SKM-1 (cell line): ENCODE data around the gene STIMATE.

Experiments
- DNase-seq: peaks from one replicate; lab custom pipeline; 2025; ENCODE audit not compliant: unreplicated experiment; lab: John Stamatoyannopoulos, UW

Gene STIMATE

DNA sequence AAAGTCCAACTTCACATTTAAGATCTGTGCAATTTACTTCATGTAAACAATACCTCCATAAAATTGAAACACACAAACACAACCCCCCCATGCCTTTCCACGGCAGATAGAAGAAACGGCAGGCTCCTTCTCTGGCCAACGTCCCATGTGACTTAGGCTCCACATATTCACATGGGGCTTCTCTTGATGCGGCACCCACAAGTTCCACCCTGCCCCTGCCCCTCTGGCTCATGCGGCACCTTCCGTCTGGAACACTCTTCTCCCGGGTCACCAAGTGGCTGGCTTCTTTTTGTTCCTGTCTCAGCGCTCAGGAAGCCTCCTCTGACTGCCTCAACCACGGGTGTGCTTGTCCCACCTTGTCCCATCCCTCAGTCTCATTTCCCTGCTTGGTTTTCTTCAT lies 25.6 kb downstream of the STIMATE start:
- DNase-seq: no peak

DNA sequence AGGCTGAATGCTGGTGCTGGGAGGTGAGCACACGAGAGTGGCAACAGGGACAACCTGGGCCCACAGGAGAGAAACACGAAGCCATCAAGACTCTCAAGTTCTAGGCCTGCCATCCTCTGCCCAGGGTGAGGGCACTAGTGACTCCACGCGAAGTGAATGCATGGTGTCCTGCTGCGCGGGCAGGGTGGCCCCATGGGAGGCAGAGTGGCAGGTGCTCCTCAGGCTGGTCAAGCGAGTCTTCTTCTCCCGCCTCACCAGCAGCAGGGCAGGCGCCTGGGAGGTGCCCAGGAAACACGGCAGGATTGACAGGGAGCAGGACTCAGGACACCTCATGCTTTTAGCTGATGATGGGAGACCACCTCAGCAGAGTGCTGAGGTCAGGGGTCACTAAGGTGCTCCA lies 26.9 kb downstream of the STIMATE start:
- no peak for DNase-seq

DNA sequence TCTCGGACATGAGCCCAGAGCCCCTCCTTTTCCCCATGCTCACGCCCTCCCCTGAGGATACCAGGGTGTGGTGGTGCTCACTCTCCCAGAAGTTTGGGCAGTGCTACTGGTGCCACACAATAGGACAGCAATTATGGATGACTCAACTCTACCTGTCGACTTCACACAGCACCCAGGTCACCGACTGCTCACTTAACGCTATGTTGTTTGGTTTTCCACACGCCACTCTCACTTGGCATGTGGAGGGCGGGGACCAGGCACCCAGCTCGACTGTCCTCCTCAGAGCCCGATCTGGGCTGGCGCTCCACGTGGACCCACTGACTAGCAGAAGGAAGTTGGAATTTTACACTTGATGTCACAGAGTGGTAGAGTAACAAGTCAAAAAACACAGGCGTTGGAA lies 30.9 kb downstream of the STIMATE start:
- no peak for DNase-seq

DNA sequence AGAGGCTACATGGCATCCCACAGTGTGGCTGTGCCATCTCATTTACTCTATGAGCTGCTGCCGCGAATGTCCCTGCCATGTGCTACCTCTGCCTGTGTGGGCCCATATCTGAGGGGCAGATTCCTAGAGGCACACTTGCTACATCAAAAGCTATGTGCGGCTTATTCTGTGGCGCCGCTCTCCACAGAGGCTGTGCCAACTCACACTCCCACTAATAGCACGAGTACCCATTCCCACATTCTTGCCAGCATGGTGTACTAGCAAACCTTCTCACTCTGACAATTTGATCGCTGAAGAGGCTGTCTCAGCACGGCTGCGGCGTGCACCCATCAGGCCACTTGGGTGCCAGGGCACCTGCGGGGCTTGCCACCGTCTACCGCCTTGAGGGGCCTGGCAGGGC lies 31.4 kb downstream of the STIMATE start:
- no peak for DNase-seq

DNA sequence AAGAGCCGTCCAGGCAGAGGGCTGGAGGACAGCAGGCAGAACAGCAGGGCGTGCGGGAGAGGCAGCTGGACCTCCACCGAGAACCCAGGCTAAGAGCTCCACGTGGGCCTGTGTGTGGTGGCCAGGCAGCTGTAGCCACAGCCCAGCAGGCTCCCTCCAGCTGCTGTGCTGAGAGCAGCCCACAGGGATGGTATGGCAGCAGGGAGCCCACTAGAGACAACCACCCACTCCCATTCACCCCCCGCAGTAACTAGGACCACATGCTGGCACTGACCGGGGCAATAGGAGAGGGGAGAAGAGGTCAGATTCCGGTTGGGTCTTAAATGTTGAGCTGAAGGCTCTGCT lies 37.0 kb downstream of the STIMATE start:
- DNase-seq: no peak

DNA sequence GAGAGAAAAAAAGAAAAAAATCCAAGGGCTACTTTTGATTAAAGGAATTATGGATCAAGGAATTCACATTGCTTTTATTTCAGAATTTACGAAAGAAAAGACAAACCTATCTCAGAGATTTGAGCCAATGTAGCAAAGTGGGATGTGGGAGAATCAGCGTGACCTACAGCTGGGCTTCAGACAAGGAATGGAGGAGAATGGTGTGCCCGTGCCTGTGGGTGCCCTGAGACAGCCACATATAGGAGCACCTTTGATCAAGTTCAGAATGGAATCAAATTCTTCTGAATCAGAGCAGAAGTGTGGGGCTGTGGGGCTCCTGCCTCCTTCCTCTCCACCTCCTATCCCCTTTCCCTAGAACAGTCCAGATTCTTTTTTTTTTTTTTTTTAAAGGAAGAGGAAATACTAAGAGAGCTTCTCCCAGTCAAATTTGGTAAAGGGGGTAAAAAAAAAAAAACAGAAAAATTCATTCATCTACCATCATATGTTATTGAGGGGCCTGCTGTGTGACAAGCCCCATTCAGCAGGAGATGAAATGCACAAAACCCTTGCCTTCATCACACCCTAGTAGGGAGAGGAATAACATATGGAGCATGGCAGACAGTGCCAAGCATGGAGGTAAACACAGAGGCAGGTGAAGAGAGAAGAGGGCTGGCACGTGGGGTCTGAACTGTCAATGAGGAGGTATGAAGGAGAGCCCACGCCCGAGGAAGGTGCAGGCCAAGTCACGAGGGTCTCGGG lies 37.5 kb downstream of the STIMATE start:
- no peak for DNase-seq

DNA sequence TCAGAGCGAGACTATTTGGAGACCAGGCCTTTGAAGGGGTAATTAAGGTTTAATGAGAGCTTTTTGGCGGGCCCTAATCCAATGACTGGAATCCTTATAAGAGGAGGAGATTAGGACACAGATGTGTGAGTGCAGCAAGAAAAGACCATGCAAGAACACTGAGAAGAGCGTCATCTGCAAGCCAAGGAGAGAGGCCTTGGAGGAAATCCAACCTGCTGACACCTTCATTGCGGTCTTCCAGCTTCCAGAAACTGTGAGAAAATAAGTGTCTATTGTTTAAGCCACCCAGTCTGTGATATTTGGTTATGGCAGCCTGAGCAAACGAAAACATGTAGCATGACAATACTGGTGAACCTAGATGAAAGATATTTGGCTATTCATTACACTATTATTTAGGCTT lies 39.5 kb downstream of the STIMATE start:
- DNase-seq: no peak

DNA sequence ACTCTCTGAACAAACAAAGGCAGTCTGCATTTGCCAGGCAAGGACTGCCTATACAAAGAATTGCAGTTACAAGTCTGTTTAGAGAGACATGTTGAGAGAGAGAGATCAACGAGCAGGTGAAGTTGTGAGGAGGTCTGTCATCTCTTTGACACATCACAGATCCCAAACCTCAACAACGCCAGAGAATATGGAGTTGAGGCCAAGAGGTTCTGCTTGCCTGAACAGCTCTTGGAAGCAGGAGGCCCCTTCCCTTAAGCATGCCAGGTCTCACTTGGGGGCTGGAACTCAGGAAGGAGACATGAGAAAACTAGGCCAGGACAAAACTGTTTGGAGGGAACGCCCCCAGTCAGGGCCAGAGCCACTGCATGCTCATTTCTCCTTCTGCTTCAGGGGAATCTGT lies 40.2 kb downstream of the STIMATE start:
- no peak for DNase-seq

DNA sequence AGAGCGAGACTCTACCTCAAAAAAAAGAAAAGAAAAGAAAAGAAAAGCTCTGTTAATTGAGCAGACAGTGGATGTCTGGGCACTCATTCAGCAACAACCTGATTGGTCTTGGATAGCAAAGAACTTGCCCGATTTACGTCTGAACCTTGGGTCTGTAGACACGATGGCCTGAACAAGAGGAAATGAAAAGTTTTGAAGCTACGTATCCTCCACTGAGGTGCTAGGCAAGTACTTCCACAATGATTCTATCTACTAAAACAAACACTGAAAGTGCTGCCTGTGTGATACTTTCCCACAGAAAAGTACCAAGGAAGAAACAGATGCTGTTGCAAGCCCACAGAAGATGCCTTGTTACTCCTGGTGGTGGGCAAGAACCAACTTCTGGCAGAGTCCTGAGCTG lies 40.7 kb downstream of the STIMATE start:
- no peak for DNase-seq

DNA sequence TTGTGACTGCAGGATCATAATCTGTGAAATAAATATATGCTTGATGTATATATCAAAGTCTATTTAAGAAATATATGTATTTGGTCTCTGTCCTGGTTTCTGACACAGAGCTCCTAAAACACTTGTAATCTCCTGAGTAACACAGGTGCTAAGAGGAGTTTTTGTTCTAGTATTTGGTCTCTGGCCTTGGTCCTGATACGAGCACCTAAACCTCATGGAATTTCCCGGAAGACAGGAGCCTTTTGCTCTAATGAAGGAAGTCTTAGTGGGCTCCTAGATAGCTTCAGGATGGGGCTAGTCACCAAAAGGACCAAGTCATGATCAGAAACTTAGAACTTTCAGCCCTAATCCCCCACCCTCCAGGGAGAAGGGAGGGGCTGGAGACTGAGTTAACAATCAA lies 43.3 kb downstream of the STIMATE start:
- no peak for DNase-seq

DNA sequence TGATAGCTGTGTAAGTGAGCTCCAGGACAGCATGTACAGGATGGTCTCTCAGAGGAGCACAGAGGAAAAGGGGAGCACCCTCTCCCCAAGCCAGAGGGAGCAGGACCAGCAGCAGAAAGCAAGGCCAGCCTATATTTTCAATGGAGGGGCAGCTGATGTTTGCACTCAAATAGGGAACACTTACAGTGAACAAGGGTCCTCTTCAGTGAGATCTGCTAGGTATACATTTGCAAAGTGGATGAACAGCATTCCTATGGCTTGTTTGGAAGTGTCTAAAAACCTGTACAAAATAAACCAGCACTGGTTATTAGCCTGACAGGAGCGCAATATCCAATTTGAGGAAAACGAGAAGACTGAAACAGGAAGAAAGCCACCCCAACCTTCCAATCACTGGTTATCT lies 44.9 kb downstream of the STIMATE start:
- DNase-seq: no peak

DNA sequence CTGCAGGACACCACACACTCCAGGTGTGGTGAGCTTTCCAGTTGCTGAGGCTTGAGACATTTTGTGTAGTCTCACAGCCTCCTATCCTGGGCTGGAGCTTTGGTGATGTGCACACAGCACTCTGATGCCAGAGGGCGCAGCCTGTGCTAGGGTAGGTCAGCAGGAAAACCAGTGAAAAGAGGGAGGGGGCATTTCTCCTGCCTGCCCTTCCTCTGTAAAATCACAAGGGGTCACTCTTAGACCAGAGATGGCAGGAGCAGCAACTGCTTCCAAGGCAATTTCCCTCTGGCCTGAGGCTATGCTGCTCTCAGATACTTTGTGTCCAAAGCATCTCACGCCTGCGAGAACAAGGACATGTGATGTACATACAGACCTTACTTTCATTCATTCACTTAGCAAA lies 46.0 kb downstream of the STIMATE start:
- no peak for DNase-seq

DNA sequence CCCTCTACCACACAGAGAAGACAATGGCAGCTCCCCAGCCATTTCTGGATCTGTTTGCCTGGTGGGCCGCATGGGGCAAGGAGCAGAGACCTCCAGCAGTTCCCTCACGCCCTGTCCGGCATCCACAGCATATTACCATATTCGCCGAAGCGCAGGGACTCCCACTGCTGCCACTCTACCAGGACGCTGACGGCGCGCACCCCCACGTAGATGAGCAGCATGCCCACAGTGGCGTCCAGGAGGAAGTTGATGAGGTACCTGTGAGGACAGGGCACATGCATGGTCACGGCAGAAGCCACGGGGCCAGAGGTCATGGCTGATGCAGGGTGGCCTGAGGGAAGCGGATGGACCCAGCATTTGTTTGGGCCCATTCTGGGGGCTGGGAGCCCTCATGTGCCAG lies 47.7 kb downstream of the STIMATE start:
- no peak for DNase-seq

DNA sequence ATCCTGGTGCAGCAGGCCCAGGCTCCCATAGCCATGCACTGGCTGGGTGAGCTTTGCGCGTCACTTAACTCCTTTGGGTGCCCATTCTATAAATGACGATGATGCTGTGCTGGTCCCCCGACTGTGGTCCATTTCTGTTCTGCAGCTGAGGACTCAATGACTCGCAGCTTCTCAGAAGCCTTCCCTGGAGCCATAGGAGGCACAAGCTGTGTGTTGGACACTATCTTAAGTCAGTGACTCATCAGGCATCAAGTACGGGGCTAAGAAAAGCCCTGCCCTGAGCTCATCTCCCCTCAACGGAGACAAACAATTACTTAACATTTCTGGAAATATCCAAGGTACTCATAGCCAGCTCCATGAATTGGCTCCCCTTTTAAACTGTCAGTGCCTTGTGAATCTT lies 48.7 kb downstream of the STIMATE start:
- no peak for DNase-seq

DNA sequence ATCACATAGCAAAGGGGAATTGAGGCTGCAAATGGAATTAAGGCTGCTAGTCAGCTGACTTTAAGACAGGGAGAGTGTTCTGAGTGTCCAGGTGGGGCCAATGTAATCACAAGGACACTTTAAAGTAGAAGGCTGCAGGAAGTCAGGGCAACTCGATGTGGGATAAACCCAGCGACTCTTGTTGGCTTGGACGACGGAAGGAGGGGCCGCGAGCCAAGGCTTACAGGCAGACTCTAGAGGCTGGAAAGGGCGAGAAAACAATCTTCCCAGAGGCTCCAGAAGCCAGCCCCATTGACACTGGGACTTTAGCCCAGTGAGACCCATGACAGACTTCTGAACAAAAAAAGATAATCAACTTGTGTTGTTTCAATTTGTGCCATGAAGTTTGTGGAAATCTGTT lies 49.6 kb downstream of the STIMATE start:
- DNase-seq: no peak

DNA sequence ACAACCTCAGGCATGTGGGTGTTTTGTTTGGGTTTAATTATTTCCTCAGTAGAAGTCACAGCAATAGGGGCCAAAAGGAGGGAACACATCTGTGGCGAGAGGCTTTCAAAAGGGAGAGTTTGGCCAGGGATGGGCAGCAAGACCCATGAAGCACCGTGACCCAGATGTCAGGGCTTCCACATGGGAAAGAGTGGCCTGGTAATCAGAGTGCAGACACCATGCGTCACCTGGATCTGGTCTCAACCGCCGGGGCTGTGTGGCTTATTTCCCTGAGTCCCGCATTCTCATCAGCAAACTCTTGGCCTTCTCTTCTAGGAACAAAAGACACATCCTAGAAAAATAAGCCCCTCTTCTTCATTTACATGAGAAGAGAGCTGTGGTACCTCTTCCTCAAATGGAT lies 50.1 kb downstream of the STIMATE start:
- no peak for DNase-seq

DNA sequence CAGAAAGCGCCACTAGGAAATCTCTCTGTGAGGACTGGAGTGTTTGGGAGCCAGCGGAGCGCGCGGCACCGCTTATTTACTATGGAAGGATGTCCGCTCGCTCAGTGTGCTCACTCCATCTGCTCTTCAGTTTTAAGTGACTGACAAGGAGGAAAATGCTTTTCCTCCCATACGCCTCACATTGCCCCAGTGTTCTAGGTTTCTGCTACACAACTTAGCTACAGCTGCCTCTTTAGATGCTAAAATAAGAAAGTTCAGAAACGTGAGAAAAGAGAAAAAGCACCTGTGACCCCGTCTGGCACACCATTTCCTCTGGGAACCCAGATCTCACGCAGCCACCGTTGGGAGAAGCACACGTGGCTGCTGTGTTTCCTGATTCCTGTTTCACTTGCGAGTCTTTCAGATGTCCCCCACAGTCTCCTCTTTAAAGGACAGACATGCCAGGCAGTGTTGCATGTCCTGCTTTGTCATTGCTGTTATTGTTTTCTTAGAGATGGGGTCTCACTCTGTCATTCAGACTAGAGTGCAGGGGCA lies 50.8 kb downstream of the STIMATE start:
- no peak for DNase-seq

DNA sequence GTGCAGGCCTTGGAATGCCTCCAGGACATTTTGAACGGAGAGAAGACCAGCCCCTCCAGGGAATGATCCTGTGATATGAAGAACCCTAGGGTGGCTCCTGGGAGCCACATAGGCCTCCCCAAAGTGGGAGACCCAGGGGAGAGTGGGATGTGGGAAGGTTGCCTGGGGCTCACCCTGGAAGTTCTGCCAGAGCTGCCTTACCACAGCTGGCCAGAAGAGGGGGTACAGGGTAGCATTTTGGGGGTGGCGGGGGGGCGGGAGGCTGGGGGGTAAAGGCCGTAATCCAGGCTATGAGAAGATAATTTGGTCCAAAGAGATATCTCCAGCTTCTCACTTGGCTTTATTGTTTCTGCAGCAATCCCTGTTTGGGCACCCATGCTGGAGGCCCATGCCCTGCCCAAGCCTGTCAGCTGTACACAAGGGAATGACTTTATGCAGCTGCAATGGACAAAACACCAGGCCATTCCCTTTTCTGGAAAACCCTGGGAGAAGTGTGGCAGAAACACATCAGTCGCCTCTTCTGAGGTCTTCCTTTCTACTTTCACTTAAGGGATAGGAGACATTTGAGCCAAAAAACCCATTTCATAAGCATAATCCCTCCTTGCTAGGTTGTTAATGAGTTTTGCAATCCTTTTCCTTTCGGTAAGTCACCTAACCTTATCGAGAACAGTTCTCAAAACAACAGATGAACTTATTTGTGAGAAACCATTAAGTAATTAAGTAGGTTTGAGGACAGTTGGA lies 51.5 kb downstream of the STIMATE start:
- DNase-seq: no peak

DNA sequence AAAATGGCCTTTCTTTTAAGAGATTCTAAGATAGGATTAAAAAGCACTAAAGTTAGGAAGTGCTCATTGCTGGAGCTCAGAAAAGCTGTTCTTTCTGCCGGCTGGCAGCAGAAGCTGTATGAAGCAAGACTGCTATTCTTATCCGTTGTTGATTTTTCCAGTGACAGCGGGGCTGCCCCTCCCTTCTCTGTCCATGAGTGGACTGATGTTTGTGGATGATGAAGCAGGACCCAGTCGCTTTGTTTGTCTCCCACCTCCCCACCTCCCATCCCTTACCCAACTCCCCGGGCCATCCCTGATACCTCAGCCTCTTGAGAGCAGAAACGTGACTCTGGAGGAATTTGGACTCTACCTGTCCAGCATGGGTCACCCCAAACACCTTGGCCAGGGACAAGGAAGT lies 52.2 kb downstream of the STIMATE start:
- no peak for DNase-seq

DNA sequence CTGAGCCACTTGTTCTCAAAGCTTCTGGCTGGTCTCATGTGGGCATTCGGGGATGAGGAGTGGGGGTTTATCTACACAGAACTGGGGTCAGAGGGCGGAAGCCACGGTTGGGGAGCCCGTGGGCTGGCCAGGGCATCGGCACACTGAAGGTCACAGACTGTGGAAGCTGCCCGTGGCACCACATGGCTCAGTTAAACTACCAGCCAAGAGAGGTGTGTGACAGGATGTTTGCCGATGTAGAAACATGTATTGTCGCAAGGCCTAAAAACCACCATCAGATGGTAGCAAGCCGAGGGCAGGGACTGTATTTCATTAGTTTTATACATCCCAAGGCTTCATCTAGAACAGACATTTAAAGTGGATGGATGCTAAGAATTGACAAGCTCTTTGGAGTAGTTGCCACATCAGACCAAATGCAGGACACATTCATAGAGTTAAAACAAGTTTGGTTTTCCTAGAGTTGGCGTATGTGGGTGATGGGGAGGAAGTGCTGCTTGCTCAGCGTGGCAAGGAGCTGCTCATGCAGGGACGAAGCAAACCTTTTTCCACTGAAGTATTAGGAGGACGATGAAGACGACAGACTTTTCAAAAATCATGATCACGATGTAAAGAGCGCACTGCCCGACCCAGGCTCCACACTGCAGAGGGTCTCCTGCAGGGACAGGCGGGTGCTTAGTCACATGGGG lies 52.9 kb downstream of the STIMATE start:
- DNase-seq: no peak

DNA sequence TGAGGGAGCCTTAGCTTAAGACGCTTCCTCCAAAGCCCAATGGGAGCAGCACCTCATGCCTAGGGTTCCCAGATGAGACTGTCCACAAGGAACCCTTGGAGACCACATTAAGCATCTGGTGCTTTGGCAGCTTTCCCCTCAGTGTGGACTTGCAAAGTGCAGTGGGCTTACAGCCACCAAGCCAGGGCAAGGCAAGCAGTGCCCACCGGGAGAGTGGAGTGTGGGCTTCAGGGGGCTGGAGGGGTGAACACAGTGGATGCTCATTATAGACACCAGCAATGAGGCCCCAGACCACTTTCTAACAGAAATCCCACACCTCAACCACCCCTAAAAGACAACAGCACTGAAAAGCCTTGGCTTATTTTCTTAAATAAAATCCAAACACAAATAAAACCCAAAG lies 53.5 kb downstream of the STIMATE start:
- no peak for DNase-seq
